Cardiac atrium fibroblast (primary cell): Measurements from ENCODE around the gene KRTAP22-1. TPM values are rescaled to one million over a fixed set of nuclear protein-coding genes. Genes with fewer than 3 reads are reported as not detected.

Source experiments
- total RNA-seq: library from RNA; depleted of rRNA; stranded (reverse); fragments of >200 nt; gene quantifications from 2 replicates; pipeline ENCODE4 v1.2.3, GENCODE V29; 2015

The KRTAP22-1 gene
- not detected in 2 replicates for total RNA-seq

GRCh38 chr21:30600787-30601186, at the start of gene KRTAP22-1:
TSS of gene KRTAP22-1 (plus strand) at chr21:30601087.

GRCh38 chr21:30561264-30561895, 39.5 kb upstream of the KRTAP22-1 start, which contains the start of gene KRTAP19-7:
TSS of gene KRTAP19-7 (minus strand) at chr21:30561314. CDS start at chr21:30561289, 25 bp downstream.

GRCh38 chr21:30590297-30590696, 10.6 kb upstream of the KRTAP22-1 start, which contains the start of gene KRTAP22-2:
TSS of gene KRTAP22-2 (minus strand) at chr21:30590397.

GRCh38 chr21:30592140-30592539, 8.7 kb upstream of the KRTAP22-1 start, which contains the start of gene KRTAP6-3:
TSS of gene KRTAP6-3 (plus strand) at chr21:30592440. CDS start at chr21:30592446, 6 bp downstream.

GRCh38 chr21:30598802-30599201, 2.1 kb upstream of the KRTAP22-1 start, which contains the start of gene KRTAP6-2:
TSS of gene KRTAP6-2 (minus strand) at chr21:30598902. CDS start at chr21:30598874, 28 bp downstream.

GRCh38 chr21:30613836-30614235, 12.9 kb downstream of the KRTAP22-1 start, which contains the start of gene KRTAP6-1:
TSS of gene KRTAP6-1 (minus strand) at chr21:30613930. CDS start at chr21:30613904, 26 bp downstream.

GRCh38 chr21:30616125-30616524, 15.2 kb downstream of the KRTAP22-1 start, which contains the start of gene KRTAP20-1:
TSS of gene KRTAP20-1 (plus strand) at chr21:30616425. CDS start at chr21:30616455, 30 bp downstream.

GRCh38 chr21:30620522-30620921, 19.6 kb downstream of the KRTAP22-1 start, which contains the start of gene KRTAP20-4:
TSS of gene KRTAP20-4 (plus strand) at chr21:30620627.

GRCh38 chr21:30634906-30635305, 34.0 kb downstream of the KRTAP22-1 start, which contains the start of gene KRTAP20-2:
TSS of gene KRTAP20-2 (plus strand) at chr21:30635206. CDS start at chr21:30635264, 58 bp downstream.

GRCh38 chr21:30642564-30642963, 41.7 kb downstream of the KRTAP22-1 start, which contains the start of gene KRTAP20-3:
TSS of gene KRTAP20-3 (plus strand) at chr21:30642864.

Other genes with a start within 250 kb of the KRTAP22-1 start
- gene KRTAP13-2, start 228.8 kb upstream of the KRTAP22-1 start, total RNA-seq: not detected in 2 replicates
- not detected in 2 replicates for gene KRTAP13-1, start 205.1 kb upstream of the KRTAP22-1 start, total RNA-seq
- gene KRTAP13-3, start 175.2 kb upstream of the KRTAP22-1 start, total RNA-seq: not detected in 2 replicates
- gene KRTAP13-4, start 170.9 kb upstream of the KRTAP22-1 start, total RNA-seq: not detected in 2 replicates
- gene KRTAP15-1, start 160.8 kb upstream of the KRTAP22-1 start, total RNA-seq: not detected in 2 replicates
- gene KRTAP19-1, start 120.7 kb upstream of the KRTAP22-1 start, total RNA-seq: not detected in 2 replicates
- not detected in 2 replicates for gene KRTAP19-2, start 113.7 kb upstream of the KRTAP22-1 start, total RNA-seq
- gene KRTAP19-3, start 109.1 kb upstream of the KRTAP22-1 start, total RNA-seq: not detected in 2 replicates
- not detected in 2 replicates for gene KRTAP19-4, start 103.9 kb upstream of the KRTAP22-1 start, total RNA-seq
- not detected in 2 replicates for gene KRTAP19-5, start 98.9 kb upstream of the KRTAP22-1 start, total RNA-seq
- not detected in 2 replicates for gene KRTAP19-6, start 59.2 kb upstream of the KRTAP22-1 start, total RNA-seq
- not detected in 2 replicates for gene KRTAP19-7, start 39.8 kb upstream of the KRTAP22-1 start, total RNA-seq
- not detected in 2 replicates for gene KRTAP22-2, start 10.7 kb upstream of the KRTAP22-1 start, total RNA-seq
- not detected in 2 replicates for gene KRTAP6-3, start 8.6 kb upstream of the KRTAP22-1 start, total RNA-seq
- not detected in 2 replicates for gene KRTAP6-2, start 2.2 kb upstream of the KRTAP22-1 start, total RNA-seq
- not detected in 2 replicates for gene KRTAP6-1, start 12.8 kb downstream of the KRTAP22-1 start, total RNA-seq
- gene KRTAP20-1, start 15.3 kb downstream of the KRTAP22-1 start, total RNA-seq: not detected in 2 replicates
- gene KRTAP20-4, start 19.5 kb downstream of the KRTAP22-1 start, total RNA-seq: not detected in 2 replicates
- not detected in 2 replicates for gene KRTAP20-2, start 34.1 kb downstream of the KRTAP22-1 start, total RNA-seq
- gene KRTAP20-3, start 41.8 kb downstream of the KRTAP22-1 start, total RNA-seq: not detected in 2 replicates
- not detected in 2 replicates for gene KRTAP21-3, start 117.7 kb downstream of the KRTAP22-1 start, total RNA-seq
- not detected in 2 replicates for gene KRTAP21-2, start 146.2 kb downstream of the KRTAP22-1 start, total RNA-seq
- gene KRTAP21-1, start 154.3 kb downstream of the KRTAP22-1 start, total RNA-seq: not detected in 2 replicates
- gene KRTAP8-1, start 212.2 kb downstream of the KRTAP22-1 start, total RNA-seq: not detected in 2 replicates
- gene KRTAP7-1, start 228.7 kb downstream of the KRTAP22-1 start, total RNA-seq: not detected in 2 replicates